Measurements from ENCODE around the gene KIRREL3. TPM values are rescaled to one million over a fixed set of nuclear protein-coding genes. Genes with fewer than 3 reads are reported as not detected.
A peak's percentile ranks its signal among the peaks of the same experiment; 100 is the strongest.
"Not testable (repeated sequence)": the region's sequence is repeated elsewhere in the genome, so short reads cannot be mapped to it uniquely, and the experiment has no call there.

The KIRREL3 gene
- total RNA-seq, 2 donors from 2014 or later: 0.44 to 2.1 TPM

- intact Hi-C loops (cut with DNase I); DNase-seq: not testable (repeated sequence)
- peak; percentile 81 to 92 for ATAC-seq
Measured at GRCh38 chr11:126373389-126374066, 627.0 kb downstream of the KIRREL3 start.

Small RNA genes within 50 kb of the gene (microRNA-seq; reads per million reads assigned to microRNA genes)
- 0 to 0.27 reads per million in 2 donors for gene MIR3167

Data from left cardiac atrium (tissue), 4 donors.